SIG-M5 treated with dmso at 0.1 percent for 504 hours (cell line): ENCODE measurements around the gene KCNAB1.
A peak's percentile ranks its signal among the peaks of the same experiment; 100 is the strongest.

ENCODE experiments used
- DNase-seq: peaks from one replicate; lab custom pipeline; 2025; ENCODE audit not compliant: unreplicated experiment; lab: John Stamatoyannopoulos, UW

KCNAB1 gene

DNA sequence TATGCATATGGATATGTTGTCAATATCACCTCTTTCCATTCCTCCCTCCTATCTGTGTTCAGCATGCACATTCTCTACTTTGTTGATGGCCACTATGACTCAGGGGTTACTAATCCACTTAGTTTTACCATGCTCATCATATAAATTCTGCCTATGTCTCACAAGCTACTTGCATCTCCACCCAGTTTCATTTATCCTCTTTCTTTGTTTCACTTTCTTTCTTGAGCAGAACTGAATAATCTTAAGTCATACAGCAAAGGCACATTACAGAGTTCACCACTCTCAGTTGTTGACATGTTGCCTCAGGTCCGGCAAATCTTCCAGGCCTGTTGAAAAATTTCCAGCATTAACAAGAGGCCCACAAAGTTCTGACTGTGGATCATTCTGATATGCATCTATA lies 363.0 kb downstream of the KCNAB1 start:
- peak; percentile 31 for DNase-seq

DNA sequence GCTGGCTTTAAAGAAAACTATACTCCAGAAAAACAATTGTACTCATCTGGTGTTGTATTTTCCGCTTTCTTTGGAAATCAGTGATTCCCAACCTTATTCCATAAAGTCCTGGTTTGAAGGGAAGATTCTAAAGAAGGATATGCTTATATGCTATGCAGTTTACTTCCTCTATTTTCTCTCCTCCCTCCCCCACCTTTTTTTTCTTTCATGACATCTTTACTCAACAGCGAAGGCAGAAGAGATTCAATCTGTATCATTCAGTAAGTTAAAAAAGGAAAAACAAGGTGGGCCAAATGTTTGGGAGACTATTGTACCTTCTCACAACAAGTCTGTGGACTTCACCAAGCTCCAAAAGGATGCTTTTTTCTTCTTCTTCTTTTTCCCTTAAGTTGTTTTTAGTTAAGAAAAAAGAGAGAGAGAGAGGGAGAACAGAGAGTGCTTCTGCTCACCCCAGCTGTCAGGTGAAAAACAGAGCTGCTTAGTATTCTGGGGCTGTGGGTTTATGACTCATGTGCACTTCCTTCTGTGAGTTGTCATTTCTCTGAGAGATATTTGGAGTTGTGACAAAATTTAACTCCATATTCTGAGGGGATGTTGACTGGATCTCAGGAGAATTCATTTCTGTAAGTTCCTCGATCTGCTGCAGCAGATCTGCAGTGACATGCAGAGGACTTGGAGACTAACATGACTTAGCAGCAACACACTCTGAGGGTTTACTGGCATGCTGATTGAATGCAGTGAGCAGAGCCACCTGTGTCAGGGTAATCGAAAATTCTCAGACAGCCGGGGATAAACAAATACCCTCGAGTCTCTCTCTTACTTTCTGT lies 363.8 kb downstream of the KCNAB1 start:
- DNase-seq, result peak; percentile 68

DNA sequence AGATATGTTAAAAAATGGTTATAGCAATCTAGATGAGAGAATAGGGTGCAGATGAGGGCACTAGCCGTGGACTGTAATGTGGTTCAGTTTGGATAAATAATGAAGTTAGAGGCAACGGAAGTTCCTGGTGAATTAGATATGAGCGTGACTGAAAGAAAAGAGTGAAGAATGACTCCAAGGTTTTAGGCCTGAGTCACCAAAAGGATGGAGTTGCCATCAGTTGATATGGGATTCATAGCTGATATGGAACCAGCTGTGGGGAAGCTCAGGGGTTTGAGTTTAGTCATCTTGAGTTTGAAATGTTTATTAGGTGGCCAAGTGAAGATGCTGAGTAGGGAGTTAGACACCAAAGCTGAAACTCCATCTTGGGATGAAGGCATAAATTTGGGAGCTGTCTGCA lies 368.4 kb downstream of the KCNAB1 start:
- no peak for DNase-seq

GRCh38 chr3:156489462-156489911 lies 369.1 kb downstream of the KCNAB1 start:
- DNase-seq, result no peak

DNA sequence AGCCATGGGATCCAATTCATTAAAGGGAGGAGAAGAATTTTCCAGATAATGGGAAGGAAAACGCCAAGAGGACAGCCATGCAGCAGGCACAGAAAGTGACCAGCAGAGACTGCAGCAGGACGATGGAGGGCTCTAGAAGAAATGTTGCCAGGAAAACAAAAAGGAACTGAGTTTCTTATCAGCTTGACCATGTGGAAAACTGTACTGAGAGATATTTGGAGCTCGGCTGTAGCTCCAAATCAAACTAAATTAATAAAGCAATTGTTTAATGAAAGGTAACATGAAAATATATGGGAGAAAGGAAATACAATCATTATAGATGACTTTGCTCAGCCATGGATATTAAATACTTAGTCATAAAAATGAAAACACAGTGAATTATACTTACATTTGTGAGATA lies 370.8 kb downstream of the KCNAB1 start:
- DNase-seq, result no peak

GRCh38 chr3:156492801-156493261 lies 372.5 kb downstream of the KCNAB1 start:
- DNase-seq, result no peak

- DNase-seq, result no peak
Measured at GRCh38 chr3:156493887-156494286, 373.5 kb downstream of the KCNAB1 start.

DNA sequence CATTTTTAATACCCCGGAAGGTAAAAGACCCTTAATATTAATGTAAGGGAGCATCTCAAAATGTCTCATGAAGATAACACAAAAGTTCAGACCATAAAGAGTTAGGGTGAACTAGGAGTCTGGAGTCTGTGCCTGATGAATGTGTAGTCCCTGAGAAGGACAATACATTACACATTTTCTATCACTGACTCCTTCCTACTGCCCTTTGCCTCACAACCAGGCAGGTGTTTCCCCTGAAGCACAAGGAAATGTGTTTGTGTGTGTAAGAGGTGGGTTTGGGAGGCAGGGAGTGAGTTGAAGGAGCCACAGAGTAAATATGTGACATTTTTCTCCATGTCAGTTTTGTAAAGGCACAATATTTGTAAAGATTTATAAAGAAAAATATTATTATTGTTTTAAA lies 375.4 kb downstream of the KCNAB1 start:
- no peak for DNase-seq

DNA sequence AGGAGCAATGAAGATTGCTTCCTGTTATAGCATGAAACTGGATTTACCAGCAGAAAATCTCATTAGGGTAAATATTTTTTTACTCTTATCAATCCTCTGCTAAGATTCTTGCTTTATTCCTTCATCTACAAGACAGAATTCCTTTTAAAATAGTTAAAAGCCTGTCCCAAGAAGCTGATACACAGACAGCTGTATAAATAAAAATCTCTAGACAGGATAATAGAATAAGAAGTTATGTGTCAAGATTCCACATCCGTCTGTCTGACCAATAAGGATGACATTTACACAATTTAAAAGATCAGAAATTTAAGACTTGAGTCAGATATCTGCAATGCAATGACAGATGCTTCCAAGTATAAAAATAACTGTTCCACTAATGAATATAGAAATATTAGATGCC lies 376.9 kb downstream of the KCNAB1 start:
- DNase-seq, result no peak

- no peak for DNase-seq
Measured at GRCh38 chr3:156498307-156498706, 377.9 kb downstream of the KCNAB1 start.

DNA sequence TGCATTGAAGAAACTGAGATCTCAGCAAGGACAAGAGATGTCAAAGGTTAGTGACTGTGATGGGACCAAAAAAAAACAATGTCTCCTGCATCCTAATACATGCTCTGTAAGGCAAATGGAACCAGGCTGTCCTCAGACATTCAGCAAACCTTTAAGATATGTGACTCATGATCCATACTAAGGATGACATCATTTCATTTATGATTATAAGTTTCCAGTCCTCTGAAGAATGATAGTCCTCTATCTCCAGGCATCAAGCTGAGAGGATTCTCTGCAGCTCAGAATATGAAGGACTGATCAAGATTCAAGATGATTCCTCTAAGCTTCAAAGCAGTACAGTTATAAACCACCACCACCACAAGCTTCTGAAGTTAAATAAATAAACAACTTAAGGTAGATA lies 386.9 kb downstream of the KCNAB1 start:
- no peak for DNase-seq

DNA sequence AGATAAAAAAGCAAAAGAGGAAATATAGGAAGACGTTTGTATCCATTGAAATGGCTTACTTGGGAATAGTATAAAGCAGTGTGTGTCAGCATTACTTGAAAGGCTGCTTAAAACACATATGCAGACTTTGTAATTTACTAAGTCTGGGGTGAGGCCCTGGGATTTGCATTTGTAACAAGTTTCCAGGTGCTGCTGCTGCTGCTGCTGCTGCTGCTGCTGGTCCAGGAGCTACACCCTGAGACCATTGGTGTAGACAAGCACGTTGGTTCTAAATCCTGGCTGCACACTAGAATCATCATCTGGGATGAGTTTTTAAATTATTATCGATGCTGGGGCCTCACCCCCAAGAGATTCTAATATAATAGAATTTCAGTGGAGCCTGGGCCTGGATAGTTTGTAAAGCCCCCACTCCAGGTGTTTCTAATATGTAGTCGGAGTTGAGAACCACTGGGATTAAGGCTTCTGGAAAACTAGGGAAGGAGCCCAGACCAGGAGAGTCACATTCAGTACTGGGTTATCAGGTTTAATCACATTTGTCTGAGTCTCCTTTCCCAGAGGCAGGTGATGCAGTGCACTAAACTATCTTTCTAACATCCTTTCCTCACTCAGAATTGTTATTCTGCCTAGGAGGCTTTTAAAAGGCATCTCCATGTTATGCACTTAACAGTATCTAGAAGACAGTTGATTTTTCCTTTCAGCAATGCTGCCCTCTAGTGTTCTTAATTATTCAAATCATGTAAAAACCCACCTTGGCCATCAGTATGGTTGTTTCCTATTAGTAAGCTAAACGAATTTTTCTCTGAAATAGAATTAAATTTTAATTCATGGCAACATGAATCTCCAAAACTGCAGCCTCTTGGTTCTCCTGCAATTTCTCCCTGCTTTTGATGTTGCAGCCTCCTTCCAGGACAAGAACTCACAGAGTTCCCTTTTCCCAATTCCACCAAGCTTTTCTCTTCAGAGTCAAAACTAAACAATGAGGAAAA lies 389.1 kb downstream of the KCNAB1 start:
- peak; percentile 74 for DNase-seq

- no peak for DNase-seq
Measured at GRCh38 chr3:156511987-156512677, 391.8 kb downstream of the KCNAB1 start.

DNA sequence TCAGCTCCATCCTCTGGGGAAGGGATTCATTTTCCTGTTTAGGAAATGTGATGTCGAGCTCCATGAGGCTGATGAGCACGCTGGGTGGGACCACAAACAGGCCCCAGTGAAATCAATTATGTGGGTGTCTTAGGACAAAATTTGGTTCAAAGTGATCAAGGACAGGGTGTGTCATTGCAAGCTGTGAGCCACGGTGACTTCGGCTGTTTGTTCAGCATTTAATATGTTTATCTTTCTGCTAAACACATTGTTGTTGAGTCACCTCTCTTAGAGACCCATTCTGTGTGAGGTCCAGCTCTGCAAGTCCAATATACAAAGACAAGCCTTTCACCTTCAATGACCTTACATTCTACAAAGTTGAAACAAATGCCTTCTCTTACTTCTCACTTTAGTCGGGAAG lies 393.2 kb downstream of the KCNAB1 start:
- DNase-seq, result peak; percentile 9

DNA sequence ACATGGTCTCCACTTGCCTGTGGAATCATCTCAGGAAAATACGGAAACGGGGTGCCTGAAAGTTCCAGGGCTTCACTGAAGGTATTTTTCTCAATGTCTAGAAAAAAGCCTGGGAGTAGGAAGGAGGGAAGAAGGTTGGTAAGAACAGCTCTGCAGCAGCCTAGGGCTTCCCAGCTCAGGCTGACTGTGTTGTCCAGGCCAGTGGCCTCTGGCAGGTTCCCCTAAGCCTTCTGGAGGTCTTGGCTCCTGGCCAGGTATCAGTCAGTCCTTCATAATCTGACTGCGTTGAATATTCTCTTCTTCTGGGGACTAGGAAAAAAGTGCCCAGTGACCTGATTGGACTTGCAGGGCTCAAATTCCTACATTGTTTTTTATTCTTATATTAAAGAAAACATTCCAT lies 395.9 kb downstream of the KCNAB1 start:
- no peak for DNase-seq

GRCh38 chr3:156516961-156517360 lies 396.6 kb downstream of the KCNAB1 start:
- DNase-seq, result no peak

DNA sequence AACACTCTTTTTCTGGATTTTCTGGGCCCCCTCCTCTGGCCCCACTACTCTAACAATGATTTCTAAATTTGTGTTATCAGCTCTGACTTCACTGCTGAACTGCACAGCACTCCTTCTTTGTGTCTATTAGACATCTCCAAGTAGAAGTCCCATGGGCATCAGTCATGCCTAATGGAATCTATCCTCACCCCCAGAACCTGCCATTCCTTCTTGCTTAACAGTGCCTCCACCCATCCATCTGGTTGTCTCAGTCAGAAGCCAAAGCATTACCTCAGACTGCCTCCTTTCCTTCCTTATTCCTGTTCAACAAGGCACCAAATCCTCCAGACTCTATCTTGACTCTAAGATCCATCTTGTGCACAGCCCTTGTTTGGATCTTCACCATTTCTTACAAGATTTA lies 398.3 kb downstream of the KCNAB1 start:
- DNase-seq, result no peak

DNA sequence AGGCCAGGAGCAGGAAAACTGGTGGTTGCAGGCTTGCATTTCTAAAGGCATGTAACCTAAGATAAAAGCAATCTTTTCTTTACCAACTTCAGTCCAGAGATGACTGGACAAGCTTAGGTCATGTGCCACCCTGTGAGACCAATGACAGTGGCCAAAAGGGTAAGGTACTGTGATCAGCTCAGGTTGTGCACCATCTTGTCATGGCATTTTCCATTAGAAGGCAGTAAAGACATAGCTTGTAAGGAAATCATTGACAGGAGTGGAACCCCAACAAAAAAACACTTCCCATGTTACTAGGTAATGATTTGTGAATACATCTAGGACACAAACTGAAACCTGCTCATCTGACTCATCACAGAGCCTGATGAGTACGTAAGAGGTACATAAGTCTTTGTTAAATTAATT lies 399.4 kb downstream of the KCNAB1 start:
- no peak for DNase-seq

DNA sequence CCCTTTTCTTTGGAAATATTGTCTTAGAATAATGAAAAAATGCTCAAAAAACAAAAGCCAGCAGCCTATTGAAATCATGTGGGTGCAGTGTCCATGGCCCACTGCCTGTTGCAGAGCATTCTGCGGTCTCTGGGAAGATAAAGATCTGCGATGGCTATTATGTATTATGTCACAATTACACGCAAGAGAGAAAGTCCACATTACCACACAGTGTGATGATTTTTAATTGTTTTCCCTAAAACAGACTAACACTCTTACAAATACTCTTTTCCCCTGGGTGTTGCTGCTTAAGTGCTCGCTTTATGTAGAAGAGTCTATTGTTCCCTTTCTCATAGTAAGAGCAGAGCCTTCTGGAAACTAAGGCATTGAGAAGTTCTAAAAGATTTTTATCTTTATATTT lies 402.3 kb downstream of the KCNAB1 start:
- DNase-seq, result no peak

GRCh38 chr3:156525808-156526207 lies 405.4 kb downstream of the KCNAB1 start:
- DNase-seq, result no peak

- no peak for DNase-seq
Measured at GRCh38 chr3:156527060-156527459, 406.7 kb downstream of the KCNAB1 start.
